ENCODE results near the gene MRPS7. TPM values are rescaled to one million over a fixed set of nuclear protein-coding genes. Genes with fewer than 3 reads are reported as not detected.

Gene MRPS7
- total and polyA plus RNA-seq, 9 of the 15 experiments (the other 6 are each of a cell fraction or from before 2014, with no cell fraction given), result 107 to 244 (median 132) TPM

DNA sequence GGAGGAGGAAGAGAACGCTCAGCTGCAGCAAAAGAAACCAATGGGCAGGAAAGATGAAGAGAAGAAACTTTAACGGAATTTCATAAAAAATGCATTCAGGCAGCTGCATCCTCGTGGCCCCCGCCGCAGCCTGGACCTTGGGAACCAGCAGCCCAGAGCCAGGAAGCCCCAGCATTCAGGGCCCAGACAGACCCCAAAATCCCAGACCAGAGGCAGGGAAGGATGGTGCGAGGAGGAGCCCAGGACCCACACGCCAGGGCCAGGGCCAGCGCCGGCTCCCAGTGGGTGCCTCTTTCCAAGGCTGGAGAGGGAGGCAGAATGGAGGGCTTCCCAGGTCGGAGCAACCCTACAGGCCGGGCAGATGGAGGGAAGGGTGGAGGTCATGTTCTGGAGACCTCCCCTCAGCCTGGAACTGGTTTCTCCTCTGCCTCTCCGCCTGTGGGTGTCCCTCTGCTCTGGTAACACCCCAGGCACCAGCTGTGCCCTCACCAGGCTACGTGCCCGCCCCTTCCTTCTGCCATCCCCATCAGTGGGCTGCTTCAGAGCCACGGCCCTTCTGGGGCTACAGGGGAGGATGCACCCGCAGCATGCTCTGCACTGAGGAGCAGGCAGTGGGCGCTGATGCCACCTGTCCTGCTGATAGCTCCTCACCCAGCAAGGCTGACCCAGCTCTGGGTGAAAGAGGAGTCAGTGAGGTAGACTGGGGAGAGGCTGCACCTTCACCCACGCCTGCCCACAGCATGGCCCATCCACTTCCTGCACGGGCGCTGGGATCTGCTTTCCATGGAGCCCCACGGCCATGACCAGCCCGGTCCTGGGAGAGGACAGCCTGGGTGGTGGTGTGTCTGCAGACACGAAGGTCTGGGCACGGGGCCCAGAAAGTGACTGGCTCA lies 10.5 kb downstream of the MRPS7 start (continued):
- TF ChIP-seq, protein P1, sequence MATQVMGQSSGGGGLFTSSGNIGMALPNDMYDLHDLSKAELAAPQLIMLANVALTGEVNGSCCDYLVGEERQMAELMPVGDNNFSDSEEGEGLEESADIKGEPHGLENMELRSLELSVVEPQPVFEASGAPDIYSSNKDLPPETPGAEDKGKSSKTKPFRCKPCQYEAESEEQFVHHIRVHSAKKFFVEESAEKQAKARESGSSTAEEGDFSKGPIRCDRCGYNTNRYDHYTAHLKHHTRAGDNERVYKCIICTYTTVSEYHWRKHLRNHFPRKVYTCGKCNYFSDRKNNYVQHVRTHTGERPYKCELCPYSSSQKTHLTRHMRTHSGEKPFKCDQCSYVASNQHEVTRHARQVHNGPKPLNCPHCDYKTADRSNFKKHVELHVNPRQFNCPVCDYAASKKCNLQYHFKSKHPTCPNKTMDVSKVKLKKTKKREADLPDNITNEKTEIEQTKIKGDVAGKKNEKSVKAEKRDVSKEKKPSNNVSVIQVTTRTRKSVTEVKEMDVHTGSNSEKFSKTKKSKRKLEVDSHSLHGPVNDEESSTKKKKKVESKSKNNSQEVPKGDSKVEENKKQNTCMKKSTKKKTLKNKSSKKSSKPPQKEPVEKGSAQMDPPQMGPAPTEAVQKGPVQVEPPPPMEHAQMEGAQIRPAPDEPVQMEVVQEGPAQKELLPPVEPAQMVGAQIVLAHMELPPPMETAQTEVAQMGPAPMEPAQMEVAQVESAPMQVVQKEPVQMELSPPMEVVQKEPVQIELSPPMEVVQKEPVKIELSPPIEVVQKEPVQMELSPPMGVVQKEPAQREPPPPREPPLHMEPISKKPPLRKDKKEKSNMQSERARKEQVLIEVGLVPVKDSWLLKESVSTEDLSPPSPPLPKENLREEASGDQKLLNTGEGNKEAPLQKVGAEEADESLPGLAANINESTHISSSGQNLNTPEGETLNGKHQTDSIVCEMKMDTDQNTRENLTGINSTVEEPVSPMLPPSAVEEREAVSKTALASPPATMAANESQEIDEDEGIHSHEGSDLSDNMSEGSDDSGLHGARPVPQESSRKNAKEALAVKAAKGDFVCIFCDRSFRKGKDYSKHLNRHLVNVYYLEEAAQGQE (IDR thresholded peaks at IDR 0.05; ENCODE audit: borderline replicate concordance), result no peak
- TF ChIP-seq, protein P1 (CRISPR knock-in tag; IDR thresholded peaks at IDR 0.05; ENCODE audit: low read depth), result no peak
- TF ChIP-seq MYNN (IDR thresholded peaks at IDR 0.05), result peak; percentile 24; the same call in 1 of the 2 replicates
- TF ChIP-seq MYNN (CRISPR knock-in tag; IDR thresholded peaks at IDR 0.05), result no peak
- TF ChIP-seq HDAC3 (IDR thresholded peaks at IDR 0.05; ENCODE audit: borderline replicate concordance, partially characterized antibody), result no peak
- no peak for TF ChIP-seq BMI1 (IDR thresholded peaks at IDR 0.05; ENCODE audit: low read length)
- TF ChIP-seq POLR2AphosphoS2 (IDR thresholded peaks at IDR 0.05; ENCODE audit: low read length), result peak; percentile 18; the same call in 1 of the 2 replicates
- no peak for TF ChIP-seq ZNF408 (CRISPR knock-in tag; IDR thresholded peaks at IDR 0.05; ENCODE audit: low read depth)
- TF ChIP-seq POLR2G (IDR thresholded peaks at IDR 0.05; ENCODE audit: low read depth, low read length), result peak; percentile 30
- 0 out of 2 replicates have a peak, but pooled peaks have one; percentile 33 for TF ChIP-seq CBFB (CRISPR knock-in tag; IDR thresholded peaks at IDR 0.05)
- peak; percentile 4 for TF ChIP-seq KDM5B (IDR thresholded peaks at IDR 0.05; ENCODE audit: insufficient replicate concordance, low read depth, low read length)
- no peak for TF ChIP-seq YY1 (IDR thresholded peaks at IDR 0.05; ENCODE audit: borderline replicate concordance in 1 of 3, control insufficient read depth in 1 of 3, extremely low read depth in 1 of 3, insufficient read depth in 3 of 3, insufficient read length in 1 of 3, insufficient replicate concordance in 2 of 3, low read depth in 1 of 3, low read length in 2 of 3)
- TF ChIP-seq POLR2AphosphoS5 (IDR thresholded peaks at IDR 0.05; ENCODE audit: control insufficient read depth, insufficient read depth, low read depth, low read length), result 0 out of 2 replicates have a peak, but pooled peaks have one; percentile 30
- 0 out of 2 replicates have a peak, but pooled peaks have one; percentile 21 for TF ChIP-seq ZNF311 (CRISPR knock-in tag; IDR thresholded peaks at IDR 0.05)
- TF ChIP-seq MTA3 (IDR thresholded peaks at IDR 0.05; ENCODE audit: borderline replicate concordance), result peak; percentile 48; the same call in 1 of the 2 replicates
- no peak for TF ChIP-seq ZFP30 (CRISPR knock-in tag; IDR thresholded peaks at IDR 0.05; ENCODE audit: borderline replicate concordance)
- TF ChIP-seq POLR2A (conservative IDR thresholded peaks at IDR 0.05), result peak; percentile 69
- TF ChIP-seq NFXL1 (CRISPR knock-in tag; IDR thresholded peaks at IDR 0.05), result no peak

All from K562 (cell line).